Measurements from ENCODE around the gene PASK. TPM values are rescaled to one million over a fixed set of nuclear protein-coding genes. Genes with fewer than 3 reads are reported as not detected.

The PASK gene
- total RNA-seq, 2 experiments from 2014 or later: 58.1 to 58.9 TPM

DNA sequence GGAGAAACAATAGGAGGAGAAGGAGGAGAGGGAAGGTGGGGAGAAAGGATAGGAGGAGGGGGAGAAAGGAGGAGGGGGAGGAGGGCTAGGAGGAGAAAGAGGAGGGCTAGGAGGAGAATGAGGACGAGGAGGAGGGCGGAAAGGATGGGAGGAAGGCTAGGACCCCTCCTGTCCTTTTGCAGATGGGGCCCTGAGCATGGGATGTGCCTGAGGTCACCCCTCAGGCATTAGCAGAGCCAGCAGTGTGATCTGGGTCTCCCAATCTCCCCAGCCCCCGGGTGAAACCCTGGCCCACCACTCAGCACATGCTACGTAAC, 38.6 kb upstream of the PASK start:
- H3K4me1 Mint-ChIP-seq: no peaks in the 10 kb centered on the region
- no peak overlapping the region for H3K27ac Mint-ChIP-seq
- H3K27me3 Mint-ChIP-seq: no peaks in the 10 kb centered on the region
- no peak overlapping the region for H3K4me3 Mint-ChIP-seq
- no peaks in the 10 kb centered on the region for H3K9me3 Mint-ChIP-seq
- ChIA-PET POLR2A (no interaction called here), CTCF (no interaction called here)
- DNase-seq: no peak
- H3K36me3 Mint-ChIP-seq (ENCODE audit: low read depth): no peaks in the 10 kb centered on the region

DNA sequence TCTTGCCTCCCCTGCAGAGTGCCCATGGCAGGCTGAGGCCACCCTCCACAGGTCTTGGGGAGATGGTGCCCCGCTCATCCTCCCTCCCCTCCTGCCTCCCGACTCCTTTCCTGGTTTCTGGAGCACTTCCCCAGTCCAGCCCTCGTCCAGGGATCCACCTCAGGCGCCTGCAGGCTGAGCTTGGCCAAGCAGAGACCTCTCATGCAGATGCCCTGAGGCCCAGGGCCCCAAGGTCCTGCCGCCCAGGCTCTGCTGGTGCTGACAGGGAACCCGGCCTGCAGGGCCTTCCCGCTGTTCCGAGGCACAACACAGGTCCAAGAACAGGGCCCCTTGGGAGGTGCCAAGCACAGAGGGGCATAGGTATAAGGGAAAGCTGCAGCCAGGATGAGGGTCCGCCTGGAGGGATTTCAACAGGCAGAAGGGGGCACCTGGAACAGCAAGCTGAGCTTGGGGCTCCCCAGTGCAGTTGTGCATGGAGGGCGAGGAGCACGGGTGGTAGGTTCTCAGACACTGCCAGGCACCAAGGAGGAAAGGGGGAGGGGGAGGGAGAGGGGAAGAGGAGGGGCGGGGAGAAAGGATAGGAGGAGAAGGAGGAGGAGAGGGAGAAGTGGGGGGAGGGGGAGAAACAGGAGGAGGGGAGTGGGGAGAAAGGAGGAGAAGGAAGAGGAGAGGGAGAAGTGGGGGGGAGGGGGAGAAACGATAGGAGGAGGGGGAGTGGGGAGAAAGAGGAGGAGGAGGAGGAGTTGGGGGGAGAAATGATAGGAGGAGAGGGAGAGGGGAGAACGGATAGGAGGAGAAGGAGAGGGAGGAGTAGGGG, 38.0 kb upstream of the PASK start:
- Mint-ChIP-seq H3K36me3 (ENCODE audit: low read depth) (no peaks in the 10 kb centered on the region), H3K27ac (no peak overlapping the region), H3K4me1 (no peaks in the 10 kb centered on the region), H3K27me3 (no peaks in the 10 kb centered on the region), H3K4me3 (no peak overlapping the region), H3K9me3 (no peaks in the 10 kb centered on the region)
- ChIA-PET CTCF (no interaction called here), POLR2A (no interaction called here)
- DNase-seq: no peak

DNA sequence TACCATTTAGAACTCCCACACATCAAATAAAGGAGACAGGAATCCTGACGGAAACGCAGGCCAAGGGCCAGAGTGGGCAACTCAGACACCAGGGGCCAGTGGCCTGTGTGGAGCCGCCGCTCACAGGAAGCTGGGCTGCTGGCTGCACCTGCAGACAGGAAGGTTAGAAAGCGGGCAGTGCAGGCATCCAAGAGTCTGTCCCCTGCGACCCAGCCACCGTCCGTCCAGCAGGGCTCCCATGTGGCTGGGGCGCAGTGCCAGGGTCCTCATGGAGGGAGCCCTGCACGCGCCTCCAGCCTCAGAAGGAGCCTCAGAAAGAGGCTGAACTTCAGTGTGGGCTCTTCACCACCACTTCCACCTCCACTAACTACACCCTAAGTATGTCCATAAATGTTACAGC, 36.7 kb upstream of the PASK start:
- no peak overlapping the region for H3K27ac Mint-ChIP-seq
- H3K9me3 Mint-ChIP-seq: no peaks in the 10 kb centered on the region
- no peaks in the 10 kb centered on the region for H3K27me3 Mint-ChIP-seq
- no peak overlapping the region for H3K4me3 Mint-ChIP-seq
- no peak for DNase-seq
- ChIA-PET POLR2A (no interaction called here), CTCF (no interaction called here)
- H3K36me3 Mint-ChIP-seq (ENCODE audit: low read depth): no peaks in the 10 kb centered on the region
- no peaks in the 10 kb centered on the region for H3K4me1 Mint-ChIP-seq

DNA sequence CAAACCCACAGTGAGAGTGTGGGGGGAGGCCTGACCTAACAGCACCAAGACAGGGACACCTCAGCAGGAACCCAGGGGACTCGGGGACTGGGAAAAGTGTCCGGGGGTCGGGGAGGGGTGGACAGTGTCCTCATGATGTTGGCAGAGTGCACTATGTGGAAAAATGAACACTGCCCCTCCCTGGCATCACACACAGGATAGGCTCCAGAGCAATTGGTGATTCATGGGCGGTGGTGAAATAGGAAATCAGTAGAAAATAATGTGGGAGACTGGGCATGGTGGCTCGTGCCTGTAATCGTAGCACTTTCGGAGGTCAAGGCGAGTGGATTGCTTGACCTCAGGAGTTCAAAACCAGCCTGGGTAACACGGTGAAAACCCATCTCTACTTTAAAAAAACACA, 35.6 kb upstream of the PASK start:
- Mint-ChIP-seq H3K27ac (no peak overlapping the region), H3K36me3 (ENCODE audit: low read depth) (peaks cover 3% of the 10 kb centered on the region), H3K4me3 (no peak overlapping the region), H3K27me3 (no peaks in the 10 kb centered on the region), H3K4me1 (peaks cover 3% of the 10 kb centered on the region), H3K9me3 (no peaks in the 10 kb centered on the region)
- ChIA-PET CTCF (no interaction called here), POLR2A (no interaction called here)
- no peak for DNase-seq

DNA sequence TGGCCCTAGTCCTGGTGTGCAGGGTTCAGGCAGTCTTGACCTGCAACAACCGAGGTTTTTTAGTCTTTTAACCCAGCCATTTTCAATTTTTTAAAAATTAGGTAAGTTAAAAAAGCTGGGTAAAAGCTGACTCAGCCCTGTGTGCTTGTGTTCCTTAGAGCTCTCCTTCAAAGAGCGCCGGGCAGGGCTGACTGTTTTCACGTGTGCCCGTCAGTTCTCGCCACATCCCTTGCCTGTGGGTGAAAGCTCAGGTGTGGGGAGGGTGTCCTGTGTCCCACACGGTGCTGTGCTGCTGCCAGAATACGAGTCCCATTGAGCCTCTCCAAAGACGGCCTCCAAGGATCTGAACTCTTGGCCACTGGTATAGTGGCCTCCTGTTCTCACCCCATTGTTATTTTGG, 33.9 kb upstream of the PASK start:
- peaks cover 17% of the 10 kb centered on the region for H3K36me3 Mint-ChIP-seq (ENCODE audit: low read depth)
- peaks cover 7% of the 10 kb centered on the region for H3K4me1 Mint-ChIP-seq
- CTCF ChIA-PET: no interaction called here
- H3K27ac Mint-ChIP-seq: no peak overlapping the region
- H3K4me3 Mint-ChIP-seq: no peak overlapping the region
- H3K27me3 Mint-ChIP-seq: no peaks in the 10 kb centered on the region
- H3K9me3 Mint-ChIP-seq: no peaks in the 10 kb centered on the region
- no peak for DNase-seq
- POLR2A ChIA-PET: no interaction called here

DNA sequence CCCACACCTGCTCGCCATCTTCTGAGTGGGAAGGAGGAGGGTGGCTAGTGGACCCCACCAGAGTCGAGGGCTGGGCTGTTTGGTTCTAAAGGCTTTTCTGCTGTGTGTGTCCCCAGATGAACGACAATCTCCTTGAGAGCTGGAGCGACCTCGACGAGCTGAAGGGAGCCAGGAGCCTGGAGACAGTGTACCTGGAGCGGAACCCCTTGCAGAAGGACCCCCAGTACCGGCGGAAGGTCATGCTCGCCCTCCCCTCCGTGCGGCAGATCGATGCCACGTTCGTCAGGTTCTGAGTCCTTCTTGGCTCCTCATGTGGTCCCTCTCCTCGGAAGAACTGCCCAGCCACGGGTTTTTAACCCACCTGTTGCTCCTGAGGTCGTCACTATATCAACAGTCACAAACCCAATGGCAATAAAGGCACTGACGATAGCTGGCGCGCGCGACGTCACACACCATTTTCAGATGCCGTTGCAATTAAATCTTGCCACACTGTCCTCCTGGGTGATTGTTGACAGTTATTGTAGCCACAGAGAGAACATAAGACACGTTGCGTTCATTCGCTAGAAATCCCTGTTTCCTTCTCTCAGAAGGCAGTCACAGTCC, 33.4 kb upstream of the PASK start:
- H3K36me3 Mint-ChIP-seq (ENCODE audit: low read depth): peaks cover 20% of the 10 kb centered on the region
- ChIA-PET CTCF (interaction anchor here (1.0 kb wide), 1 partner anchor 104 kb away, joined by 3 read pairs; no protein-coding TSS in a partner anchor), POLR2A (no interaction called here)
- H3K9me3 Mint-ChIP-seq: no peaks in the 10 kb centered on the region
- no peak overlapping the region for H3K4me3 Mint-ChIP-seq
- H3K27me3 Mint-ChIP-seq: no peaks in the 10 kb centered on the region
- no peak overlapping the region for H3K27ac Mint-ChIP-seq
- DNase-seq: no peak
- peaks cover 7% of the 10 kb centered on the region for H3K4me1 Mint-ChIP-seq

DNA sequence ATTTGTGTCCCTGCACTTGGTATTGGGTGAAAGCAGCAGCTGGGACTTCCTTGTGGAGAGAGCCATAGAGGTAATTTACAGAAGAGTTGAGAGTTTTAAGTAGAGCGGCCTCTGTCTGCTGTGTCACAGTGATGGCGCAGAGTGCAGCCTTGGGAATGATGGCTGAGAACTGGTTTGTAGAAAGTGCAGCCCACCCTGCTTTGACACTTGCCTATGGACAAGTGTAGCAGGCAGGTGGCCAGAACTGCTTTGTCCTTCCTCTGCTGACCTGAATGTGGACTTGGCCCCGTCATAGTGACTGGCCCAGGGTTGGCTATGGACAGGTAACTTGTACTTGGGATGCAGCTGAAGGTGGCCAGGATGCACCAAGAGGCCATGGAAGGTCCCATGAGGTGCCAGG, 32.9 kb upstream of the PASK start:
- Mint-ChIP-seq H3K36me3 (ENCODE audit: low read depth) (peaks cover 20% of the 10 kb centered on the region), H3K9me3 (no peaks in the 10 kb centered on the region), H3K27me3 (no peaks in the 10 kb centered on the region), H3K4me3 (no peak overlapping the region), H3K4me1 (peaks cover 7% of the 10 kb centered on the region), H3K27ac (no peak overlapping the region)
- DNase-seq: no peak
- ChIA-PET CTCF (interaction anchor here (1.0 kb wide), 1 partner anchor 103 kb away, joined by 3 read pairs; no protein-coding TSS in a partner anchor), POLR2A (no interaction called here)

DNA sequence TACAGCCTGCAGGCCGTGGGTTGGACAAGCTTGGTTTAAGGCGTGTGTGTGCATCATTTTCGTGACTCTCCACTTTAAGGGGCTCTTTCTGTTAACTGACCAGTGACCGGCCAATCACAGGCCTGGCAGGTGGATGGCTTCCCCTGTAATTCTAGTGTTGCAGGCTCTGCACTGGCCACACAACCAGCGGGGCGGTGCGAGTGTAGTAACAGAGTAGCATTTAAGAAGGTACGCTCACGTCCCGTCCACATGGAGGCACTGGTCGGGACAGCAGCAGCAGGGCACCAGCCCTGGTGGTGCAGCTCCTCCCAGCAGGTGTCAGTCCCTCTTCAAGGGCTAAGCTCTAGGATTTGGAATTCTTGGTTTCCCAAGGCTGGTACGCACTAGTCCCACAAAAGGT, 31.2 kb upstream of the PASK start:
- no peak overlapping the region for H3K27ac Mint-ChIP-seq
- H3K4me3 Mint-ChIP-seq: no peak overlapping the region
- H3K9me3 Mint-ChIP-seq: no peaks in the 10 kb centered on the region
- ChIA-PET CTCF (no interaction called here), POLR2A (no interaction called here)
- H3K36me3 Mint-ChIP-seq (ENCODE audit: low read depth): peaks cover 26% of the 10 kb centered on the region
- no peaks in the 10 kb centered on the region for H3K27me3 Mint-ChIP-seq
- H3K4me1 Mint-ChIP-seq: peaks cover 7% of the 10 kb centered on the region
- no peak for DNase-seq

DNA sequence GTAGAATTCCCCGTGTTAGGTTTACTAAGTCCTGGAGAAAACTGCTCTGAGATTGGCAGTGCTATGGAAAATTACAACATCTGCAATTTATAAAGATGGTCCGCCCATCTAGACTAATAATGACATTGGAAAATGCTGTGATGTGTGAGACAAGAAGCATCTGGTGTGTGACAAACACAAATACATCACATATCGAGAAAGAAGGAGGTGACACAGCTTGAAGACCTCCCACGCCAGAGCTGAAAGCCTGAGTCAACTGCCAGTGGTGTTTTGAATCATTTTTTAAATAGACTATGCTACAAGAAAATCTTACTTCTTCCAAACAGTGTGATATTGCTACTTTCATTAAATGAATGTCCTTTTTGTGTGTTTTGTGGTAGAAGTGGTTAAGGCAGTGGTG, 30.6 kb upstream of the PASK start:
- Mint-ChIP-seq H3K4me1 (peaks cover 7% of the 10 kb centered on the region), H3K27ac (no peak overlapping the region), H3K27me3 (no peaks in the 10 kb centered on the region), H3K9me3 (no peaks in the 10 kb centered on the region), H3K4me3 (no peak overlapping the region), H3K36me3 (ENCODE audit: low read depth) (peaks cover 32% of the 10 kb centered on the region)
- no peak for DNase-seq
- POLR2A ChIA-PET: no interaction called here
- CTCF ChIA-PET: no interaction called here

DNA sequence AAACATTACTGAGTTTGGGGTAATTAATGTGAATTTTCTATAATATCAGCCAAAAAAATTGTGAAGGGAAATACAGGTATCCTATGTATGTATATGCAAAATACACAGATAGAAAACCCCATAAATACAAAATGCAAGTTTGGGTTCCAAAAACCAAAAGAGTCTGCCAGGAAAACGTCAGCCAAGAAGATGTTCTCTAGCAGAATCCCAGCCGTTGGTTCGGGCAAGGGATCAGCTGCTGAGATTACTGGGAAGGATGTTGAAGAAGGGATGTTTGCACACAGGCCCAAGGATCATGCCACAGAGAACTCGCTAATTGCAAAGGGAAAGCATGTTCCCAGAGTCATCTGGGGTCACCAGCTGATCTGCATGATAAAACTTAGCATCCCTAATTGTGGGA, 29.7 kb upstream of the PASK start:
- ChIA-PET CTCF (no interaction called here), POLR2A (no interaction called here)
- Mint-ChIP-seq H3K27ac (no peak overlapping the region), H3K4me3 (no peak overlapping the region), H3K4me1 (peaks cover 7% of the 10 kb centered on the region), H3K36me3 (ENCODE audit: low read depth) (peaks cover 38% of the 10 kb centered on the region), H3K9me3 (no peaks in the 10 kb centered on the region), H3K27me3 (no peaks in the 10 kb centered on the region)
- DNase-seq: no peak

DNA sequence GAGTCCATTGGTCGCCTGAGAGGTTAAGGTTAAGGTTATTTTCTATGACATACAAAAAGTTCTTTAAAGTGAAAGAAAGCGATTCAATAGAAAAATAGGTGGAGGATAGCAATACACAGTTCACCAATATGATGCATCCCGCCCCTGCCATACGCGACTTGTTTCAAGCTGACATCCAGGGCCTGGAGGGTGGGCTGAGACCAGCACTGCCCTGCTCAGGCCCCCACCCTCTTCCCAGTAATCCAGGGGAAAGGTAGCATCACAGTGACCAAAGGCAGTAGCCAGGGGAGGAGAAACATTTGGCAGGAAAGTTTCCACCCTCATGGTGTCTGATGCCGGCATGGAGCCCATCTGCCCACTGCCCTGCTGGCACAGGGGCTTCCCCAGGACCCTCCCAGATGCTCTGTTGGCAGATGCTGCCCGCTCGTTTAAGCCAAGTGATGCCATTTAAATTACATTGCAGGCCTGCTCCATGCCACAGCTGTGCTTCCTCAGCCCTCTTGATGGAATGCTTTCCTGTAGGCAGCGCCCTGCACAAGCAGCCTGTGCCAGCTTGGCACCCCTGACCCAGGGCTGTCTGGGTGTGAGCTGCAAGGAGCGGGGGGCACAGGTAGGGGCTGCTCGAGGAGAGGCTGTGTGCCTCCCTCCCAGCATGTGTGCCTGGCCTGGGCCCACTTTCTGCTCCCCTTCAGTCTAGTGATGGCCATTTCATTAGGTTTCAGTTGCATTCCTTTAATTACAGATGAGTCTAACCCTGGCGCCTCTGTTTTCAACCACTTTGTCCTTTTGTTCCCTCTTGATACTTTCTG, 28.5 kb upstream of the PASK start:
- ChIA-PET POLR2A (no interaction called here), CTCF (no interaction called here)
- no peaks in the 10 kb centered on the region for H3K9me3 Mint-ChIP-seq
- no peak overlapping the region for H3K27ac Mint-ChIP-seq
- DNase-seq: no peak
- H3K36me3 Mint-ChIP-seq (ENCODE audit: low read depth): peaks cover 46% of the 10 kb centered on the region
- peaks cover 7% of the 10 kb centered on the region for H3K4me1 Mint-ChIP-seq
- no peaks in the 10 kb centered on the region for H3K27me3 Mint-ChIP-seq
- H3K4me3 Mint-ChIP-seq: no peak overlapping the region

DNA sequence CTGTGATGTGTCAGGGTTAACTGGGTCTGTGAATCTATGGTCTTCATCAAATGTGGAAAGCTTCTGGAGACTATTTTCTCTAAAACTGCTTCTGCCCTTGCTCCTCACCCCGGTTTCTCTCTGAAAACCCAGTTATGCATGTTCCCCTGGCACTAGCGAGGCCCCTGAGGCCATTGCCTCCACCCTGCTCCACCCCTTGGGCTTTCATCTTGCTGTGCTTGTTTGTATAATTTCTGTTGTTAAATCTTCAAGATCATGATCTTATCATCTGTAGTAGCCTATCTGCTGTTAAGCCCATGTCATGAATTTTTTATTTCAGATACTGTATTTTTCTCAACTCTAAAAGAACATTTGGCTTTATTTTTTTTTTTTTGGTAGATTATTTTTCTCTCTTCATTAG, 24.3 kb upstream of the PASK start:
- Mint-ChIP-seq H3K27ac (no peak overlapping the region), H3K27me3 (no peaks in the 10 kb centered on the region), H3K4me3 (no peak overlapping the region), H3K36me3 (ENCODE audit: low read depth) (peaks cover 67% of the 10 kb centered on the region), H3K9me3 (peaks cover 12% of the 10 kb centered on the region), H3K4me1 (no peaks in the 10 kb centered on the region)
- CTCF ChIA-PET: no interaction called here
- POLR2A ChIA-PET: no interaction called here
- DNase-seq: no peak

DNA sequence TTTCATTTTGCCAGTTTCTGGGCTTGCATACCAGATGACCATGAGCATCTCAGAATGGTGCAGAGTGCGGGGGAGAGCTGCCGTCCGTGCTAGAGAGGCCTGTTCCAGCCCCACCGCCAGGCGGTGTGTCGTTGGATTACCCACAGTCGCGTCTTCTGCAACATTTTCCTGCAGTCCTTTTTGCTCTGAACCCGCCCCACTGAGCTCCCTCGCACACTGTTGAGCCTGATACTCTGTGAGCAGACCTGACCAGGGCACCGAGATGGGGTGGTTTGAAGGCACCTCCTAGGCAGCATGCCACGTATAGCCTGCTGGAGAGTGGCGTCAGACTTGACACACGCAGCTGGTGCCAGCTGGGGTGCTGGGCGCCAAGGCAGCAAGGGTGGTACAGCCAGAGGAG, 19.1 kb upstream of the PASK start:
- Mint-ChIP-seq H3K36me3 (ENCODE audit: low read depth) (peaks cover 71% of the 10 kb centered on the region), H3K4me3 (no peak overlapping the region), H3K27me3 (no peaks in the 10 kb centered on the region), H3K9me3 (peaks cover 12% of the 10 kb centered on the region), H3K4me1 (peaks cover 2% of the 10 kb centered on the region), H3K27ac (no peak overlapping the region)
- CTCF ChIA-PET: no interaction called here
- no peak for DNase-seq
- POLR2A ChIA-PET: no interaction called here
